Medulla oblongata (tissue), 1 donor: ENCODE data around the gene KSR1.

Source experiments
- DNase-seq: peaks from one replicate; pipeline ENCODE4 v3.0.0-alpha.2; 2015; ENCODE audit errors: extremely low spot score

The KSR1 gene

GRCh38 chr17:27514595-27515413 is 58.6 kb downstream of the KSR1 start:
- no peak for DNase-seq

DNA sequence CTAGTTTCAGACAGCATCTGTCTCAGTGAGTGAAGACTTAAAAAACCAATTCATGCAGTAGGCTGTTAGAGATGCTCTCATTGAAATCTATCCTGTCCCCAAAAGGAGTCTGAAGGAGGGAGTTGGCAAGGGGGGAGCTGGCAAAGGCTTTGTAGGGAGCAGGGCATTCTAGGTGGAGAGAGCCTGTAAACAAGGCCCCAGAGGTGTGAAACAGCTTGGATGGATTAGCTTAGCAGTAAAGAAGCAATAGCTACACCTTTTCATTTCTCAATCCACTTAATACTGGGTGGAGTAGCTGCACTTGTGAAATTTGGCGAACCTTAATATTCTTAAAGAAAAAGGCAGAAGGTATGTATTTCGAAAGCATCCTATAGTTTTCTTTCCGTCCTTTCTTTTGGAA is 61.8 kb downstream of the KSR1 start:
- DNase-seq, result no peak

DNA sequence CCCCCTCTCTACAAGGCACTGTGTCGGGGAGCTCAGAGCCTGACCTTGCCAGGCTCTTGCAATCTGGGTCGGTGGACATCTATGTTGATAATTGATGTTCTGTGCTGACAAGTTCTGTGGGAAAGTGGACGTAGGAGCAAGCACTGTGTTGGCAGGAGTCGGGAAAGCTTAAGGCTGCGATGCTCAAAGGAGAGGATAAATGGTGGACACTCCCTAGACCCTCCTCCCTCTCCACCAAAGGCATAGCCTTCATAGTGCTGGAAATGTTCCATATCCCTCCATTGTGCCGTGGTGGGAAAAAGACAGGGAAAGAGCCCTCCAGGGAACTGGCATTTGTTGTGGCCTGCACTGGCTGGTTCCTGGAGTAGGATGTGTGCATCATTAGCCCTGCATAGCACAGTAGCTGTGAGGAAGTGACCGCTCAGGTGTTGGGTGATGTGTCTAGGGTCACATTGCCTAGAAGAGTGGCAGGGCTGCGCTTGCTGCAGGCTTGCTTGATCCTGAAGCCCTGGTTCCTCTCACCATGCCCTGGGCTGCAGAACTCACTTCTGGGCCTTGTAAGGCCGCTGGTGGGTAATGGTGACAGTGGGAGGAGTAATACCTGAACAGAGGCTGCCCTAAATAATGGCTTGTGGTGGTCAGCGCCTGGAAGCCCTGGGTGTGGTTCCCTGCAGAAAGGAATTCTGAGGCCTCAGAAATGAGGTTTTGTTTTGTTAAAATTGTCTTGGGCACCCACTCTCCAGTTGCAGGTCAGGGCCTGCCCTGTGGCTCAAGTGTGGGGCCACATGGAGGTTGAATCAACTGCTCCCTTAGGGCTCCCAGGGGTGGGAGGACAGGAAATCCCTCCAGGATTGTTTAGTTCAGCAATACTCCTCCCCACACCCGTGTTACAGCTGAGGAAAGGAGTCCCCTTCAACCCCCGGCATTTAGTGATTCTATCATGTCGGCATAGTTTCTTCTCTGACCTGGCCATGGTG is 62.6 kb downstream of the KSR1 start:
- no peak for DNase-seq

DNA sequence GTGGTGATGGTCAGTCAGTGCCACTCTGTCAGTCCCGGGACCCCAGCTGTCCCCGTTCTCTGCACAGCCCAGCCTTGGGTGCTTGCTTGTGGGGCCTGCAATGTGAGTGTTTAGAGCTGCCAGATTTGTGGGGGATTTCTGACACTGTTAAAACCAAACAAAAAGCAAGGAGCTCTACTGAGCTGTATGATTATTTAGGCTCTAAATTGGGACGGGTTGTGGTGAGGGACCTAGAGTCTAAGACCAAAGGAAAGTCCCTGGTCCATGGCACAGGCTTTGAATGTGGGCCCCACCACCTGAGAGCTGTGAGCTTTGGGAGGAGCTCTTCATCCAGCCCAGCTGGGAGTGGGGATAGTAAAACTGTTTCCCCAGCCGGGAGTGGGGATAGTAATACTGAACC is 63.3 kb downstream of the KSR1 start:
- DNase-seq, result no peak

DNA sequence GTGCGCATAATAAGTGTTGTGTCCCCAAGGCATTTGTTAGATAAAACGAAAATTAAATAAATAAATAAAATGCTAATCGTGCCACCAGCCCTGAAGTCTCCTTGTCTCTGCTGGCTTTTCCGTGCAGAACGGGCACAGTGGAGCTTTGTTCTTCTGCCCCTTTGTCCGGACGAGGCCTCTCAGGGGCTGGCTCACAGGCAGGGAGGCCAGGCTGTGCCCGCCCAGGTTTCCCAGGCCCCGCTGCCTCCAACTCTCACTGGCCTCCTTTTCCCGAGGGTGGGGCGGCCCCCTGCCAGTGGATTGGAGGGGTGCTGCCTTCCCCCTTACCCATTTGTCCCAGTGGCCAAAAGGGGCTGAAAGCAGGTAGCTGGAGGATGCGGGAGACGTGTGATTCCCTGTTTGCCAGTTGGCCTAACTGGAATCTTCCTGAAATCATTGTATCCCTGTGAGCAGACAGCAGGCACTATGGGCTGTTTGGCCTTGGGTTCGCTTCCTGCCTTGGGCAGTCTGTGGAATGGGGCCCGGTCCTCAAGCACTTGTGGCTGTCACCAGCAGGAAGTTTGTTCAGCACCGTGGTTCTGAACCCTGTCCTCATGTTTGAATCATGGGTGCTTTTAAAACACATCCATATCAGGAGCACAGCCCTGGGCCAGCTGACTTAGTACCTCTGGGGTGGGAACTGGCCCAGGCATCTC is 64.4 kb downstream of the KSR1 start:
- DNase-seq, result peak; percentile 92

DNA sequence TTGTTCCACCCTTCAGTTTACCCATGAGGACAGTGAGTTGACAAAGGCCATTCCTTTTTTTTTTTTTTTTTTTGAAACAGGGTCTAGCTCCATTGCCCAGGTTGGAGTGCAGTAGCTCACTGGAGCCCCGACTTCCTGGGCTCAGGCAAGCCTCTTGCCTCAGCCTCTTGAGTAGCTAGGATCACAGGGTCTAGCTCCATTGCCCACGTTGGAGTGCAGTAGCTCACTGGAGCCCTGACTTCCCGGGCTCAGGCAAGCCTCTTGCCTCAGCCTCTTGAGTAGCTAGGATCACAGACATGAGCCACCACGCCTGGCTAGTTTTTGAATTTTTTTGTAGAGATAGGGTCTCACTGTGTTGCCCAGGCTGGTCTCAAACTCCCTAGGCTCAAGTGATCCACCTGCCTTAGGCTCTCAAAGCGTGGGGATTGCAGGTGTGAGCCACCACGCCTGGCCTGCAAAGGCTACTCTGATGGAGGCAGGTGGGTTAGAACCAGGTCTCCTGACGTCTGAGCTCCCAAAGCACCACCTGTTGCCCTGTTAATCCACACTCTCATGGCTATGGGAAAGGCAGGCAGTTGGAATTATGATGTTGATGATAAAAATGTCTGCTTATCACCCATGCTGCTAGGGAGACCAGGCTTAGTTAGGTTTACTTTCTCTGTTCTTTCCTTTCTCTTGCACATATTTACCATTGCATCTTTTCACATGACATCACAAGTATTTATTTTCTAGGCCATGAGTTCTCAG is 65.2 kb downstream of the KSR1 start:
- DNase-seq, result no peak

DNA sequence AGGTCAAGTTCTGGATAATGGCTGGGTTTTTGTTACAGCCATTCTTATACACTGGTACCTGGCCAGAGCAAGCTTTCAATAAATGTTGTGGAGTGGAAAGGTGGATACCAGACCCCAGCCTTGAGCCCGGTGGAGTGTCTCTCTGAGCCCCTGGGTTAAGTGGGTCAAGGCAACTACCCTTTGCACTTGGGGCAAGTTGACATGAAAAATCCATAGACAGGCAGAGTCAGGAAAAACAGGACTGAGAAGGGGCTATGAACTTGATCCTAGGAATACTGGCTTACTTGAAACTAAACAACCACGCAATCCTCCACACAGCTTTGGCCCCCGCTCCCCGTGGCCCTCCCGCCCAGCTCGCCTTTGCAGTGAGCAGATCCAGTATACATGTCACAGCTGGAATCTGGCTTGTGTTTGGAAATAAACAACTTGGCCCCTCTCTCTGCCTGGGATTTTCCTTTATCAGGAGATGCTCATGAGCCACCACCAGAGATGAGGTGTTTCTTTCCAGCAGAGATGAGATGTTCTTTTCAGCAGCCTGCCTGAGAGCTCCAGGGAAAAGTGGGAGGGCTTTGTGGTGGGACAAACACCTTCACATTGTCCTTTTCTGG is 65.9 kb downstream of the KSR1 start:
- no peak for DNase-seq

- DNase-seq, result no peak
Measured at GRCh38 chr17:27523712-27524111, 67.5 kb downstream of the KSR1 start.

GRCh38 chr17:27524594-27524993 is 68.3 kb downstream of the KSR1 start:
- DNase-seq, result no peak

DNA sequence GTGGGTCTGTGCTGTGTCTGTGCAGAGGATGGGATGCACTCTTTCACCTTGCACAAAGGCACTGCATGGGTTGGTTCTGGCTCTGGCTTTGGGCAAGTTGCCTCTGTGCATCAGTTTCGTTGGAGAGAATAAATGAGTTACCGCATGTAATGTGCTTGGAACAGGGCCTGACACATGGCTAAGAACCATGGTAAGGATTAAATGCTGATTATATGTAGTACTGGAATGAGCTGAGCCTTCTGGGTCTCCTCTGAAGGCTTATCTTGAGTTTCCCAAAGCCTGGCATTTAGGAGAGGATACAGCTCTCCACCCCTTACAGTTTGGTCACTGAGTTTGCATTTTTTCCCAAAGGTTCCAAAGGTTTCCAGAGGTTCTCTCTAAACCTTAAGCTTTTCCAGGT is 69.1 kb downstream of the KSR1 start:
- no peak for DNase-seq

DNA sequence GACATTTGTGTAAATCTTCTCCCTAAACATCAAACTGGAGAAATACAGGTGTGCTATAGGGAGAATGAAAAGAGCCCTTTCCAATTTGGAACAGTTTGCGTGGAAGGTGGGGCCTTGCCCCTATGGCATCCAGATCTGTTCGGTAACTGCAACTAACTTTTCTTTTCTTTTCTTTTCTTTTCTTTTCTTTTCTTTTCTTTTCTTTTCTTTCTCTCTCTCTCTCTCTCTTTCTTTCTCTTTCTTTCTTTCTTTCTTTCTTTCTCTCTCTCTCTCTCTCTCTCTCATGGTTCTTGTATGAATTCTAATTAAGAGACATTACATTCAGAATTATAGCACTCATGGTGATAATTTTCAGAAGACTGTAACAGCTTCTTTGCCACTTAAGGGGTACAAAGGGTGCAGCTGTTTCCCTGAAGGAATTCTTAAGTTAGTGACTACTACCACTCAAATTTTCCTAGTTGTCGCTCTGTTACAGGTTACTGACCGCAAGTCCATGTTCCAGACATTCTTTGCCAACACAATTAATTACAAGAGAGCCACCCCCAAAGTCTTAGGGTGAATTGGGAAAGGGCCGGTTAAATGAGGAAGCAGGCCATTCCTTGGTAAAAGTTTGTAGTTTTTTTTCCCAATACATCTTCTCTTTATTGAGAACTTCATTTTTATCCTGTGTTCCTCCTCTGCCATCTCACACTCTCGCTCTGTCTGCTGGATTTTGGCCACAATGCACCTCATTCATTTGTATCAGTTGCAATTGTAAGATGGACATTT is 69.8 kb downstream of the KSR1 start:
- DNase-seq, result no peak

- peak; percentile 61 for DNase-seq
Measured at GRCh38 chr17:27526604-27527002, 70.4 kb downstream of the KSR1 start.

DNA sequence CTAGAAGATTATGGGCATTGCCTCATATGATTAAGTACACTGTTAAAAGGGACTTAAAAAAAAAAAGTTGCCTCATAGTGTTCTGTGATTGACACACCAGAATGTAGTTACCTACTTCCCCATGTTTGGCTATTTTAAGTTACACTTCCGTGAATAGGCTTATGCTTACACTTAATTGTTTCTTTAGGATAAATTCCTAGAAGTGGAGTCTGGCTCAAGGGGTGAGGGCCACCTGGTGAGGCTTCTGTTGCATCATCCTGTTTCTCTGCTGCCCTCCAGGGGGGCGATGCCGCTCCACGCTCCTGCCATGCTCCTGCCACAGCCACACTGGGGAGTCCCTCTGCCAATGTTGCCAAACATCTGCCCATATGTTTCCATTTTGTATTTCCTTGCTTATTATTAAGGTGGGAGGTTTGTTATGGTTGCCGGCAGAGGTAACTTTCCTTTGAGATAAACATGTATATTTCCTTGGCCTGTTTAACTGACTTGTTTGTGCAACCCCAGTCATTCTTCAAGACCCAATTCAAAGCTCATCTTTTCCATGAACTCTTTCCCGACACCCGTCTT is 73.1 kb downstream of the KSR1 start:
- DNase-seq, result no peak

DNA sequence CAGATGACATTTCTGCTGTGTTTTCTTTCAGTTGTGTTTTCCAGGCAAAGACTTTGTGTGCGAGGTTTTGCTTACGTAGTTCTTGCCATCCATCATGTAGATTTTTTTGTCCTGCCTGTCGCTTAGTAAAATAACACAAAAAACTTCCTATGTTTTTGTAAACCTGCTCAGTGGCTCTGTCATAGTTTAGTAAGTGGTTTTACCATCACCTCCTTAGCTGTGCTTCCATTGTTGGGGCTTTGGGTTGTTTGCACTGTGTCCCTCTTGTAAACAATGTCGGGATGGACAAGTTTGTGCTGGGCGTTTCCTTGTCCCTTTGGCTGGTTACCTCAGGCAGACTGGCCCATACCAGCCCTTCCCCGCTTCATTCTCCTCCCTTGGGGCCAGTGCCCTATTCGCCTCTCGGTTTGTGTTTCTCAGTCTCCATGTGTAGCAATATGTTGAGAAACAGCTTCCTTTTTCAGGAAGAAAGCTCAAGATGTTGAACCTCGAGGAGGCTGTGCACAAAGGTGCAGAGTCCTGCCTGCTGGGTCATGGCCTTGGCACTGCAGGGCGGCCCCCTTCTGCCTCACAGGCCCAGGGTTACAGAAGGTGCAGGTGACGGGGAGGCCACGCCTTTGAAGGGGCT is 74.6 kb downstream of the KSR1 start:
- DNase-seq, result peak; percentile 29

DNA sequence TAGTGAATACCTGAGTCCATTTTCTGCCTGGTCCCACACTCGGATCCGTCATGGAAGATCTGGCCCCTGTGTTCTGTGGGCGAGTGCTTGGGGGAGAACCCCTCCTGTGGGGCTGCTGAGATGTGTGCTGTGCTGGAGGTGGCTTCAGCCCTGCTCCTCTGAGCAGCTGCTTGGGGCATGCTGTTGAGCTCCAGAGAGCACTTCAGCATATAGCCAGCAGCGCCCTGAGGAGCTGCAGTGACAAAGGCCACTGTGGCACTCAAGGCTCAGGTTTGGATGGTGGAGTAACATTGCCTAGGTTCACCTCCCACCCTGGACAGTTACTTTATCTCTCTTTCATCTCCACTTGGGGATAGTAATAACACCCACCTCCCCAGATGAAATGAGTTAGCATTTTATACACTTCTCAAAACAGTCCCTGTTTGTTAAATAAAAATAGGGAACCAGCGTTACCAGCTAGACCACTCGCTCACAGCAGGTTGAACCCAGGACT is 75.3 kb downstream of the KSR1 start:
- DNase-seq, result no peak

DNA sequence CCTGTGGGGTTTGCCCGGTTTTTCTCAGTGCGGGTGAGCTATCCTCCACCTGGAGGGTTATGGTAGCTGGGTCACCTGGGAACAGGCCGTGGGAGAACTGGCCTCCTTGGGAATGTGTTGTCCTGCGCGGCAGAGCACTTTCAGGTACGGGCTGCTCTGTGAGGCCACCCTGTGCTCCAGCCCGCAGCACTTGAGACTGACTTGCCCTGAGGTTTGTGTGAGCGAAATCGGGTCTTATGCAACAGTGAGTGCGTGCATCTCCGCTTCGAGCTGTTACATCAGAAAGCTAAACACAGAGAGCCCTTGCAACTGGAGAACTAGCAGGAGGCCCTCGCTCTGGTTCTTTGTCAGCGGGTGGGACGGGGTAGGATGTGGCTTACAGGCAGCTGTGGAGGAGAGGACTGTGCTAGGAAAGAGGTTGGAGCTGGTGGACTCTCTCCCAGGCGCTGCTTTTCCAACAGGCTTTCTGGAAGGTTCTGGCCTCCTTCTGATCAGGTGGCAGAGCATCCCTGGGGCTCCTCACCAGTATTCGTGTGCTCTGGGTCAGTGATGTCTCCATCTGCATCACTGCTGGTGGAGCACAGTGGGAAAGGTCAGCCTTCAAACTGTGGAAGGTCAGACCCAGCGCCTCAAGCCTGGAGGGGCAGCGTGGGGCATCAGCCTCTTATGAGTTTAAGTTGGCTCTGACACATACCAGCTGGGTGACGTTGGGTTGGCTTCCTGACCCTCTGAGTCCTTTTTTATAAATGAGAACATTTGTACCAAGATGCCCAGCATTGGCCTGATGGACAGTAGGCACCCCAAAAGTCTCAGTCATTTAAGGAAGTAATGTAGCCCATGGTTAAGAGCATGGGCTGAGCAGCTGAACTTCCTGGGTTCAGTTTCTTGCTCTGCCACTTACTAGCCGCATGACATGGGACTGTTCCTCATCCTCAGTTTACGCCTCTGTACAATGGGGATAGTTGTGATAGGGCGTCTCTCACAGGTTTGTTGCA is 76.3 kb downstream of the KSR1 start:
- DNase-seq, result peak; percentile 77

- DNase-seq, result no peak
Measured at GRCh38 chr17:27533874-27534815, 77.9 kb downstream of the KSR1 start.
